Measurements from ENCODE around the gene JAGN1. TPM values are rescaled to one million over a fixed set of nuclear protein-coding genes. Genes with fewer than 3 reads are reported as not detected.

JAGN1 gene
- total RNA-seq, 1 experiment from 2014 or later, result 19.9 TPM

GRCh38 chr3:9862391-9863057, 27.9 kb upstream of the JAGN1 start:
- H3K4me1 ChIP-seq (ENCODE audit: control insufficient read depth, insufficient read depth, low read length), result peaks cover 6% of the 10 kb centered on the region; the same call in 1 of the 2 replicates
- ChIA-PET POLR2A (no interaction called here), CTCF (no interaction called here)
- peak; percentile 87 for ATAC-seq
- no TSS peak for BruUV-seq (replicated peaks)
- H3K4me3 ChIP-seq (ENCODE audit: low read depth in 2 of 2, low read length in 2 of 2), result peak overlapping the region; percentile 11 to 39; a peak in 2 of 4 replicates
- in situ Hi-C loops (cut with HindIII; ENCODE audit: low pct_unique_long_range_greater_than_20kb, low sequenced_read_pairs), result no loop called here
- H3K36me3 ChIP-seq (ENCODE audit: control insufficient read depth, insufficient read depth, low read length), result no peaks in the 10 kb centered on the region
- TF ChIP-seq CTCF (IDR thresholded peaks at IDR 0.05) (peak; percentile 67; the same call in 1 of the 2 replicates), TCF7L2 (IDR thresholded peaks at IDR 0.05; ENCODE audit: low read depth, low read length) (no peak)
- no peaks in the 10 kb centered on the region for H3K27me3 ChIP-seq (ENCODE audit: control insufficient read depth, insufficient read depth, low read length)
- no peak overlapping the region for H3K27ac ChIP-seq (ENCODE audit: low read length)
- no peaks in the 10 kb centered on the region for H3K9me3 ChIP-seq (ENCODE audit: control insufficient read depth, insufficient read depth, low read depth, low read length)
- DNase-seq (ENCODE audit: low read depth, low spot score), result no peak
- intact Hi-C loops (cut with micrococcal nuclease; ENCODE audit: unreplicated experiment), result no loop called here

GRCh38 chr3:9863058-9863772, 27.2 kb upstream of the JAGN1 start:
- H3K9me3 ChIP-seq (ENCODE audit: control insufficient read depth, insufficient read depth, low read depth, low read length), result no peaks in the 10 kb centered on the region
- H3K4me1 ChIP-seq (ENCODE audit: control insufficient read depth, insufficient read depth, low read length), result peaks cover 6% of the 10 kb centered on the region; the same call in 1 of the 2 replicates
- in situ Hi-C loops (cut with HindIII; ENCODE audit: low pct_unique_long_range_greater_than_20kb, low sequenced_read_pairs) (no loop called here), intact Hi-C loops (cut with micrococcal nuclease; ENCODE audit: unreplicated experiment) (no loop called here)
- H3K27ac ChIP-seq (ENCODE audit: low read length), result no peak overlapping the region
- BruUV-seq (replicated peaks), result no TSS peak
- ChIA-PET CTCF (no interaction called here), POLR2A (no interaction called here)
- no peaks in the 10 kb centered on the region for H3K36me3 ChIP-seq (ENCODE audit: control insufficient read depth, insufficient read depth, low read length)
- DNase-seq (ENCODE audit: low read depth, low spot score) (no peak), ATAC-seq (peak; percentile 55)
- no peaks in the 10 kb centered on the region for H3K27me3 ChIP-seq (ENCODE audit: control insufficient read depth, insufficient read depth, low read length)
- H3K4me3 ChIP-seq (ENCODE audit: low read depth in 2 of 2, low read length in 2 of 2), result peak overlapping the region; percentile 11 to 39; a peak in 2 of 4 replicates
- TF ChIP-seq SIN3A (IDR thresholded peaks at IDR 0.05; ENCODE audit: borderline replicate concordance, insufficient read depth, low read depth, low read length), result no peak
- no peak for TF ChIP-seq POLR2AphosphoS5 (IDR thresholded peaks at IDR 0.05; ENCODE audit: low read depth, low read length)
- no peak for TF ChIP-seq TCF7L2 (IDR thresholded peaks at IDR 0.05; ENCODE audit: low read depth, low read length)
- TF ChIP-seq REST (IDR thresholded peaks at IDR 0.05; ENCODE audit: insufficient read depth in 1 of 2, low read depth in 2 of 2, low read length in 1 of 2), result no peak
- TF ChIP-seq CTCF (IDR thresholded peaks at IDR 0.05), result no peak
